HEK293T (cell line): Measurements from ENCODE around the gene ZNF860.
A peak's percentile ranks its signal among the peaks of the same experiment; 100 is the strongest.

Experiments
- CTCF ChIA-PET: fragments of 350-600 bp; formaldehyde crosslinking; extraction: SDS; loops from one replicate; lab custom pipeline; 2021; ENCODE audit warnings: antibody characterized with exemption, inconsistent platforms; lab: Yijun Ruan, JAX
- POLR2A ChIA-PET: fragments of 350-600 bp; formaldehyde crosslinking; extraction: SDS; loops from one replicate; lab custom pipeline; 2020; ENCODE audit warnings: antibody characterized with exemption, inconsistent platforms; lab: Yijun Ruan, JAX
- DNase-seq: peaks from one replicate; pipeline ENCODE4 v3.0.0; 2012; ENCODE audit warnings: mixed read lengths; ENCODE audit errors: extremely low spot score
- ARNT ChIP-seq: fragments of 450-650 bp; IDR thresholded peaks from 2 replicates; pipeline ENCODE4 v1.6.1; 2017; ENCODE audit warnings: mild to moderate bottlenecking
- BHLHE40 ChIP-seq: fragments of 450-650 bp; IDR thresholded peaks from 2 replicates; pipeline ENCODE4 v1.6.1; 2016; ENCODE audit warnings: mild to moderate bottlenecking, moderate library complexity, borderline replicate concordance
- CTBP1 ChIP-seq: fragments of 450-650 bp; IDR thresholded peaks from 2 replicates; pipeline ENCODE4 v1.6.1; 2016; ENCODE audit warnings: borderline replicate concordance
- ELF4 ChIP-seq: fragments of 450-650 bp; IDR thresholded peaks from 2 replicates; pipeline ENCODE4 v1.6.1; 2017; ENCODE audit warnings: antibody characterized with exemption
- FOXA1 ChIP-seq: fragments of 450-650 bp; IDR thresholded peaks from 2 replicates; pipeline ENCODE4 v1.6.1; 2016; ENCODE audit warnings: mild to moderate bottlenecking
- FOXK2 ChIP-seq: fragments of 450-650 bp; IDR thresholded peaks from 2 replicates; pipeline ENCODE4 v1.6.1; 2016; ENCODE audit warnings: mild to moderate bottlenecking
- FOXM1 ChIP-seq: fragments of 450-650 bp; IDR thresholded peaks from 2 replicates; pipeline ENCODE4 v1.6.1; 2017; ENCODE audit warnings: mild to moderate bottlenecking, borderline replicate concordance
- HDGF ChIP-seq: fragments of 450-650 bp; IDR thresholded peaks from 2 replicates; pipeline ENCODE4 v1.6.1; 2017; ENCODE audit warnings: antibody characterized with exemption, borderline replicate concordance
- L3MBTL2 ChIP-seq: fragments of 450-650 bp; conservative IDR thresholded peaks from 2 replicates; pipeline ENCODE4 v1.6.1; 2016; ENCODE audit warnings: mild to moderate bottlenecking
- LEF1 ChIP-seq: fragments of 450-650 bp; IDR thresholded peaks from 2 replicates; pipeline ENCODE4 v1.6.1; 2017; ENCODE audit warnings: mild to moderate bottlenecking, borderline replicate concordance
- NFRKB ChIP-seq: fragments of 450-650 bp; IDR thresholded peaks from 2 replicates; pipeline ENCODE4 v1.6.1; 2016; ENCODE audit warnings: mild to moderate bottlenecking, moderate library complexity
- SP1 ChIP-seq: fragments of 450-650 bp; IDR thresholded peaks from 2 replicates; pipeline ENCODE4 v1.6.1; 2017
- SUZ12 ChIP-seq: fragments of 450-650 bp; IDR thresholded peaks from 2 replicates; pipeline ENCODE4 v1.6.1; 2016; ENCODE audit warnings: mild to moderate bottlenecking
- TARDBP ChIP-seq: fragments of 450-650 bp; IDR thresholded peaks from 2 replicates; pipeline ENCODE4 v1.6.1; 2016
- ZNF384 ChIP-seq: fragments of 450-650 bp; IDR thresholded peaks from 2 replicates; pipeline ENCODE4 v1.6.1; 2016
- TF ChIP-seq, protein P1 (sequence below): fragments of 450-650 bp; IDR thresholded peaks from 2 replicates; pipeline ENCODE4 v1.6.1; 2016

Gene ZNF860

GRCh38 chr3:31976302-31976701 is 5.2 kb upstream of the ZNF860 start:
- ChIA-PET CTCF (no interaction called here), POLR2A (no interaction called here)
- DNase-seq = no peak
- TF ChIP-seq FOXA1 = no peak
- no peak for TF ChIP-seq ARNT
- no peak for TF ChIP-seq FOXM1
- no peak for TF ChIP-seq TARDBP
- TF ChIP-seq ZNF384 = no peak
- no peak for TF ChIP-seq HDGF
- no peak for TF ChIP-seq CTBP1
- TF ChIP-seq, protein P1, sequence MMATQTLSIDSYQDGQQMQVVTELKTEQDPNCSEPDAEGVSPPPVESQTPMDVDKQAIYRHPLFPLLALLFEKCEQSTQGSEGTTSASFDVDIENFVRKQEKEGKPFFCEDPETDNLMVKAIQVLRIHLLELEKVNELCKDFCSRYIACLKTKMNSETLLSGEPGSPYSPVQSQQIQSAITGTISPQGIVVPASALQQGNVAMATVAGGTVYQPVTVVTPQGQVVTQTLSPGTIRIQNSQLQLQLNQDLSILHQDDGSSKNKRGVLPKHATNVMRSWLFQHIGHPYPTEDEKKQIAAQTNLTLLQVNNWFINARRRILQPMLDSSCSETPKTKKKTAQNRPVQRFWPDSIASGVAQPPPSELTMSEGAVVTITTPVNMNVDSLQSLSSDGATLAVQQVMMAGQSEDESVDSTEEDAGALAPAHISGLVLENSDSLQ = no peak
- no peak for TF ChIP-seq ELF4
- TF ChIP-seq SUZ12 = no peak
- TF ChIP-seq LEF1 = no peak
- no peak for TF ChIP-seq NFRKB
- no peak for TF ChIP-seq SP1
- no peak for TF ChIP-seq FOXK2

- TF ChIP-seq ELF4 (no peak), HDGF (no peak), NFRKB (no peak), CTBP1 (no peak), ARNT (no peak), SP1 (no peak), TARDBP (no peak), SUZ12 (no peak), BHLHE40 (no peak), FOXK2 (no peak), FOXM1 (no peak), LEF1 (no peak), ZNF384 (no peak), FOXA1 (no peak), L3MBTL2 (no peak)
- TF ChIP-seq, protein P1 = no peak
- CTCF ChIA-PET = no interaction called here
- POLR2A ChIA-PET = no interaction called here
- DNase-seq = no peak
These were observed 3.8 kb upstream of the ZNF860 start for GRCh38 chr3:31977736-31978135.

- ChIA-PET POLR2A (no interaction called here), CTCF (no interaction called here)
These were observed 3.0 kb upstream of the ZNF860 start for GRCh38 chr3:31978553-31978952.

GRCh38 chr3:31979001-31979697 is 2.4 kb upstream of the ZNF860 start:
- CTCF ChIA-PET = no interaction called here
- TF ChIP-seq ZNF384 = no peak
- no peak for TF ChIP-seq L3MBTL2
- no peak for TF ChIP-seq BHLHE40
- TF ChIP-seq, protein P1 = no peak
- no peak for TF ChIP-seq CTBP1
- no peak for TF ChIP-seq SUZ12
- no peak for TF ChIP-seq TARDBP
- TF ChIP-seq LEF1 = no peak
- no peak for TF ChIP-seq HDGF
- TF ChIP-seq ELF4 = no peak
- no peak for TF ChIP-seq FOXK2
- TF ChIP-seq FOXA1 = no peak
- no peak for TF ChIP-seq NFRKB
- POLR2A ChIA-PET = no interaction called here
- DNase-seq = no peak

More at GRCh38 chr3:31978553-31978952, 3.0 kb upstream of the ZNF860 start:
- DNase-seq = no peak
- TF ChIP-seq NFRKB (no peak), LEF1 (no peak), ELF4 (no peak), HDGF (no peak), BHLHE40 (no peak), CTBP1 (no peak), FOXK2 (no peak), L3MBTL2 (no peak), FOXA1 (no peak)
- TF ChIP-seq, protein P1 = no peak

GRCh38 chr3:31980530-31981205 is 882 bp upstream of the ZNF860 start:
- peak; percentile 68 for DNase-seq
- POLR2A ChIA-PET = no interaction called here
- TF ChIP-seq L3MBTL2 = peak; percentile 74
- no peak for TF ChIP-seq TARDBP
- TF ChIP-seq CTBP1 = peak; percentile 67
- TF ChIP-seq FOXM1 = no peak
- TF ChIP-seq SUZ12 = no peak
- 0 out of 2 replicates have a peak, but pooled peaks have one; percentile 27 for TF ChIP-seq LEF1
- TF ChIP-seq FOXA1 = no peak
- TF ChIP-seq ZNF384 = no peak
- no peak for TF ChIP-seq NFRKB
- no peak for TF ChIP-seq ARNT
- no peak for TF ChIP-seq ELF4
- TF ChIP-seq, protein P1 = no peak
- TF ChIP-seq SP1 = no peak
- no peak for TF ChIP-seq BHLHE40
- no peak for TF ChIP-seq HDGF
- no peak for TF ChIP-seq FOXK2
- CTCF ChIA-PET = no interaction called here
